ENCODE measurements around the gene RNU7-1. TPM values are rescaled to one million over a fixed set of nuclear protein-coding genes. Genes with fewer than 3 reads are reported as not detected.

RNU7-1 gene
- total and polyA plus RNA-seq, 9 of the 15 experiments (the other 6 are each of a cell fraction or from before 2014, with no cell fraction given): not detected

- TF ChIP-seq RBM14 (IDR thresholded peaks at IDR 0.05; ENCODE audit: borderline replicate concordance, insufficient read depth, low read depth, low read length) (no peak), DEAF1 (CRISPR knock-in tag; IDR thresholded peaks at IDR 0.05) (peak; percentile 47; the same call in 1 of the 2 replicates), RFX7 (CRISPR knock-in tag; IDR thresholded peaks at IDR 0.05) (no peak), USF1 (CRISPR knock-in tag; IDR thresholded peaks at IDR 0.05) (peak; percentile 33; the same call in 1 of the 2 replicates), KAT8 (IDR thresholded peaks at IDR 0.05; ENCODE audit: low read depth) (no peak), ZNF583 (CRISPR knock-in tag; IDR thresholded peaks at IDR 0.05) (no peak), ZNF41 (CRISPR knock-in tag; conservative IDR thresholded peaks at IDR 0.05) (no peak), MBD2 (IDR thresholded peaks at IDR 0.05; ENCODE audit: borderline replicate concordance, low read depth) (peak; percentile 78), ADNP (tag; IDR thresholded peaks at IDR 0.05) (no peak), DPF2 (IDR thresholded peaks at IDR 0.05) (no peak), SRSF9 (IDR thresholded peaks at IDR 0.05; ENCODE audit: borderline replicate concordance, low read depth, low read length) (no peak), ZNF644 (tag; IDR thresholded peaks at IDR 0.05; ENCODE audit: low read depth) (no peak), ZBTB11 (CRISPR knock-in tag; IDR thresholded peaks at IDR 0.05) (peak in 1 of 3 experiments; percentile 86; a peak in 2 of 6 replicates), SMC3 (conservative IDR thresholded peaks at IDR 0.05; ENCODE audit: insufficient read depth, low read depth, low read length) (peak; percentile 56), TSHZ1 (CRISPR knock-in tag; IDR thresholded peaks at IDR 0.05) (no peak), HCFC1 (IDR thresholded peaks at IDR 0.05; ENCODE audit: low read depth, low read length) (peak; percentile 84), ILK (tag; IDR thresholded peaks at IDR 0.05; ENCODE audit: borderline replicate concordance, low read depth) (no peak)
Measured at GRCh38 chr12:6937481-6938352, 5.9 kb upstream of the RNU7-1 start (continued).

Measured in K562 (cell line).